HG03520 (cell line): ENCODE results near the gene DNAH8.
"Not testable (repeated sequence)": the region's sequence is repeated elsewhere in the genome, so short reads cannot be mapped to it uniquely, and the experiment has no call there.

Source experiments
- ATAC-seq: cut with Tn5 transposase; IDR thresholded peaks from one replicate; pipeline ENCODE4 v1.9.1; 2021; ENCODE audit warnings: mild to moderate bottlenecking, moderate library complexity; ENCODE audit not compliant: unreplicated experiment

DNAH8 gene

GRCh38 chr6:38796006-38796405, 80.9 kb downstream of the DNAH8 start:
- ATAC-seq = no peak

- ATAC-seq = not testable (repeated sequence)
Observed at GRCh38 chr6:38796437-38796836, 81.3 kb downstream of the DNAH8 start.

- ATAC-seq = no peak
Observed at GRCh38 chr6:38796850-38797249, 81.7 kb downstream of the DNAH8 start.

GRCh38 chr6:38797391-38797790, 82.3 kb downstream of the DNAH8 start:
- ATAC-seq = no peak

GRCh38 chr6:38799529-38800184, 84.5 kb downstream of the DNAH8 start:
- ATAC-seq = no peak

- ATAC-seq = no peak
Observed at GRCh38 chr6:38801305-38801704, 86.2 kb downstream of the DNAH8 start.

GRCh38 chr6:38802497-38802896, 87.4 kb downstream of the DNAH8 start:
- no peak for ATAC-seq

- ATAC-seq = no peak
Observed at GRCh38 chr6:38803129-38803528, 88.0 kb downstream of the DNAH8 start.

- ATAC-seq = no peak
Observed at GRCh38 chr6:38804358-38804757, 89.2 kb downstream of the DNAH8 start.

GRCh38 chr6:38805127-38805655, 90.1 kb downstream of the DNAH8 start:
- ATAC-seq = no peak

GRCh38 chr6:38805692-38806091, 90.6 kb downstream of the DNAH8 start:
- ATAC-seq = no peak

GRCh38 chr6:38806271-38806670, 91.2 kb downstream of the DNAH8 start:
- ATAC-seq = no peak

GRCh38 chr6:38806833-38807232, 91.7 kb downstream of the DNAH8 start:
- ATAC-seq = no peak

- ATAC-seq = no peak
Observed at GRCh38 chr6:38808039-38808438, 92.9 kb downstream of the DNAH8 start.

- ATAC-seq = no peak
Observed at GRCh38 chr6:38813041-38813823, 98.1 kb downstream of the DNAH8 start.

- ATAC-seq = no peak
Observed at GRCh38 chr6:38814761-38815160, 99.7 kb downstream of the DNAH8 start.

GRCh38 chr6:38815250-38815649, 100.1 kb downstream of the DNAH8 start:
- ATAC-seq = no peak

- ATAC-seq = no peak
Observed at GRCh38 chr6:38818691-38819090, 103.6 kb downstream of the DNAH8 start.

- no peak for ATAC-seq
Observed at GRCh38 chr6:38822963-38823362, 107.9 kb downstream of the DNAH8 start.

- ATAC-seq = no peak
Observed at GRCh38 chr6:38824243-38824894, 109.3 kb downstream of the DNAH8 start.

- no peak for ATAC-seq
Observed at GRCh38 chr6:38827024-38827423, 111.9 kb downstream of the DNAH8 start.

- no peak for ATAC-seq
Observed at GRCh38 chr6:38831865-38832264, 116.8 kb downstream of the DNAH8 start.
